HEK293 (cell line): ENCODE results near the gene EPM2AIP1.

Experiments used
- GLIS1 ChIP-seq: fragments of 450-650 bp; formaldehyde crosslinking; IDR thresholded peaks from 2 replicates; pipeline ENCODE4 v1.5.1; 2016; ENCODE audit warnings: missing biosample characterization, missing genetic modification characterization
- IKZF3 ChIP-seq: fragments of 450-650 bp; IDR thresholded peaks from 2 replicates; pipeline ENCODE4 v1.5.0; 2018; ENCODE audit warnings: missing biosample characterization, mild to moderate bottlenecking, missing genetic modification characterization, moderate library complexity
- KLF10 ChIP-seq: fragments of 450-650 bp; IDR thresholded peaks from 2 replicates; pipeline ENCODE4 v1.5.1; 2018; ENCODE audit warnings: missing biosample characterization, mild to moderate bottlenecking, missing genetic modification characterization
- KLF8 ChIP-seq: fragments of 450-650 bp; formaldehyde crosslinking; IDR thresholded peaks from 2 replicates; pipeline ENCODE4 v1.5.1; 2016; ENCODE audit warnings: missing biosample characterization, missing genetic modification characterization
- SP3 ChIP-seq: fragments of 450-650 bp; formaldehyde crosslinking; IDR thresholded peaks from 2 replicates; pipeline ENCODE4 v1.5.1; 2016; ENCODE audit warnings: missing biosample characterization, missing genetic modification characterization
- SP7 ChIP-seq: fragments of 450-650 bp; formaldehyde crosslinking; IDR thresholded peaks from 2 replicates; pipeline ENCODE4 v1.5.1; 2016; ENCODE audit warnings: missing biosample characterization, missing genetic modification characterization
- YY1 ChIP-seq: fragments of 450-650 bp; formaldehyde crosslinking; IDR thresholded peaks from 2 replicates; pipeline ENCODE4 v1.5.1; 2018; ENCODE audit warnings: missing biosample characterization, missing genetic modification characterization
- ZBTB48 ChIP-seq: fragments of 450-650 bp; formaldehyde crosslinking; IDR thresholded peaks from 2 replicates; pipeline ENCODE4 v1.5.1; 2016; ENCODE audit warnings: missing biosample characterization, missing genetic modification characterization
- ZEB2 ChIP-seq: fragments of 450-650 bp; formaldehyde crosslinking; IDR thresholded peaks from 2 replicates; pipeline ENCODE4 v1.5.1; 2016; ENCODE audit warnings: missing biosample characterization, missing genetic modification characterization
- ZNF132 ChIP-seq: fragments of 450-650 bp; formaldehyde crosslinking; IDR thresholded peaks from 2 replicates; pipeline ENCODE4 v1.5.1; 2017; ENCODE audit warnings: missing biosample characterization, missing genetic modification characterization, borderline replicate concordance
- ZNF155 ChIP-seq: fragments of 450-650 bp; formaldehyde crosslinking; IDR thresholded peaks from 2 replicates; pipeline ENCODE4 v1.5.1; 2016; ENCODE audit warnings: missing biosample characterization, missing genetic modification characterization
- ZNF157 ChIP-seq: fragments of 450-650 bp; formaldehyde crosslinking; IDR thresholded peaks from 2 replicates; pipeline ENCODE4 v1.5.1; 2016; ENCODE audit warnings: missing biosample characterization, missing genetic modification characterization
- ZNF214 ChIP-seq: fragments of 450-650 bp; formaldehyde crosslinking; IDR thresholded peaks from 2 replicates; pipeline ENCODE4 v1.5.1; 2017; ENCODE audit warnings: missing biosample characterization, mild to moderate bottlenecking, missing genetic modification characterization, borderline replicate concordance
- ZNF266 ChIP-seq: fragments of 450-650 bp; formaldehyde crosslinking; IDR thresholded peaks from 2 replicates; pipeline ENCODE4 v1.5.1; 2016; ENCODE audit warnings: missing biosample characterization, missing genetic modification characterization, low read depth
- ZNF335 ChIP-seq: fragments of 450-650 bp; formaldehyde crosslinking; conservative IDR thresholded peaks from 2 replicates; pipeline ENCODE4 v1.5.1; 2016; ENCODE audit warnings: missing biosample characterization, missing genetic modification characterization
- ZNF416 ChIP-seq: fragments of 450-650 bp; formaldehyde crosslinking; IDR thresholded peaks from 2 replicates; pipeline ENCODE4 v1.5.1; 2016; ENCODE audit warnings: missing biosample characterization, missing genetic modification characterization
- ZNF423 ChIP-seq: fragments of 450-650 bp; formaldehyde crosslinking; IDR thresholded peaks from 2 replicates; pipeline ENCODE4 v1.5.1; 2016; ENCODE audit warnings: missing biosample characterization, missing genetic modification characterization
- ZNF426 ChIP-seq: fragments of 450-650 bp; formaldehyde crosslinking; IDR thresholded peaks from 2 replicates; pipeline ENCODE4 v1.5.1; 2017; ENCODE audit warnings: missing biosample characterization, missing genetic modification characterization, mild to moderate bottlenecking, inconsistent platforms, moderate library complexity
- ZNF48 ChIP-seq: fragments of 450-650 bp; formaldehyde crosslinking; IDR thresholded peaks from 2 replicates; pipeline ENCODE4 v1.5.1; 2016; ENCODE audit warnings: missing biosample characterization, missing genetic modification characterization
- ZNF558 ChIP-seq: fragments of 450-650 bp; formaldehyde crosslinking; IDR thresholded peaks from 2 replicates; pipeline ENCODE4 v1.5.1; 2016; ENCODE audit warnings: missing biosample characterization, missing genetic modification characterization
- ZNF776 ChIP-seq: fragments of 450-650 bp; formaldehyde crosslinking; IDR thresholded peaks from 2 replicates; pipeline ENCODE4 v1.5.0; 2017; ENCODE audit warnings: missing biosample characterization, missing genetic modification characterization, borderline replicate concordance
- ZXDB ChIP-seq: fragments of 450-650 bp; formaldehyde crosslinking; IDR thresholded peaks from 2 replicates; pipeline ENCODE4 v1.5.1; 2016; ENCODE audit warnings: missing biosample characterization, missing genetic modification characterization
- TF ChIP-seq, protein P1 (sequence below): fragments of 450-650 bp; formaldehyde crosslinking; IDR thresholded peaks from 2 replicates; pipeline ENCODE4 v1.5.1; 2016; ENCODE audit warnings: missing biosample characterization, missing genetic modification characterization
- TF ChIP-seq, protein P2 (sequence below): fragments of 450-650 bp; formaldehyde crosslinking; IDR thresholded peaks from 2 replicates; pipeline ENCODE4 v1.5.1; 2017; ENCODE audit warnings: missing biosample characterization, missing genetic modification characterization
- TF ChIP-seq, protein P3 (sequence below): fragments of 450-650 bp; formaldehyde crosslinking; IDR thresholded peaks from 2 replicates; pipeline ENCODE4 v1.5.1; 2017; ENCODE audit warnings: missing biosample characterization, missing genetic modification characterization
- TF ChIP-seq, protein P4 (sequence below): fragments of 450-650 bp; formaldehyde crosslinking; IDR thresholded peaks from 2 replicates; pipeline ENCODE4 v1.5.1; 2016; ENCODE audit warnings: missing biosample characterization, missing genetic modification characterization, low read depth
- TF ChIP-seq, protein P5 (sequence below): fragments of 450-650 bp; formaldehyde crosslinking; IDR thresholded peaks from 2 replicates; pipeline ENCODE4; 2016; ENCODE audit warnings: missing biosample characterization, missing genetic modification characterization

Gene EPM2AIP1

DNA sequence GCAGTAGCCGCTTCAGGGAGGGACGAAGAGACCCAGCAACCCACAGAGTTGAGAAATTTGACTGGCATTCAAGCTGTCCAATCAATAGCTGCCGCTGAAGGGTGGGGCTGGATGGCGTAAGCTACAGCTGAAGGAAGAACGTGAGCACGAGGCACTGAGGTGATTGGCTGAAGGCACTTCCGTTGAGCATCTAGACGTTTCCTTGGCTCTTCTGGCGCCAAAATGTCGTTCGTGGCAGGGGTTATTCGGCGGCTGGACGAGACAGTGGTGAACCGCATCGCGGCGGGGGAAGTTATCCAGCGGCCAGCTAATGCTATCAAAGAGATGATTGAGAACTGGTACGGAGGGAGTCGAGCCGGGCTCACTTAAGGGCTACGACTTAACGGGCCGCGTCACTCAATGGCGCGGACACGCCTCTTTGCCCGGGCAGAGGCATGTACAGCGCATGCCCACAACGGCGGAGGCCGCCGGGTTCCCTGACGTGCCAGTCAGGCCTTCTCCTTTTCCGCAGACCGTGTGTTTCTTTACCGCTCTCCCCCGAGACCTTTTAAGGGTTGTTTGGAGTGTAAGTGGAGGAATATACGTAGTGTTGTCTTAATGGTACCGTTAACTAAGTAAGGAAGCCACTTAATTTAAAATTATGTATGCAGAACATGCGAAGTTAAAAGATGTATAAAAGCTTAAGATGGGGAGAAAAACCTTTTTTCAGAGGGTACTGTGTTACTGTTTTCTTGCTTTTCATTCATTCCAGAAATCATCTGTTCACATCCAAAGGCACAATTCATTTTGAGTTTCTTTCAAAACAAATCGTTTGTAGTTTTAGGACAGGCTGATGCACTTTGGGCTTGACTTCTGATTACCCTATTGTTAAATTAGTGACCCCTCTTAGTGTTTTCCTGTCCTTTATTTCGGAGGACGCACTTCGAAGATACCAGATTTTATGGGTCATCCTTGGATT, 674 bp upstream of the EPM2AIP1 start, which contains the start of gene MLH1 (continued):
- TF ChIP-seq ZNF266 (tag by site-specific recombination) (no peak), KLF10 (tag by site-specific recombination) (peak; percentile 98), ZXDB (peak; percentile 92), SP7 (tag by site-specific recombination) (peak; percentile 38), ZNF132 (no peak), ZNF48 (tag by site-specific recombination) (no peak), ZNF155 (tag by site-specific recombination) (no peak), ZEB2 (peak; percentile 57), YY1 (tag by site-specific recombination) (peak; percentile 99), ZNF214 (tag by site-specific recombination) (no peak), ZNF776 (tag by site-specific recombination) (no peak), KLF8 (tag by site-specific recombination) (peak; percentile 76), ZNF558 (tag by site-specific recombination) (no peak), ZNF426 (tag by site-specific recombination) (no peak), GLIS1 (tag by site-specific recombination) (peak; percentile 30; the same call in 1 of the 2 replicates), ZNF416 (tag by site-specific recombination) (no peak), ZNF423 (no peak), ZNF157 (tag by site-specific recombination) (no peak), IKZF3 (tag by site-specific recombination) (no peak), SP3 (tag by site-specific recombination) (peak; percentile 88), ZBTB48 (peak; percentile 63; the same call in 1 of the 2 replicates), ZNF335 (peak; percentile 76)
- TF ChIP-seq, protein P1, sequence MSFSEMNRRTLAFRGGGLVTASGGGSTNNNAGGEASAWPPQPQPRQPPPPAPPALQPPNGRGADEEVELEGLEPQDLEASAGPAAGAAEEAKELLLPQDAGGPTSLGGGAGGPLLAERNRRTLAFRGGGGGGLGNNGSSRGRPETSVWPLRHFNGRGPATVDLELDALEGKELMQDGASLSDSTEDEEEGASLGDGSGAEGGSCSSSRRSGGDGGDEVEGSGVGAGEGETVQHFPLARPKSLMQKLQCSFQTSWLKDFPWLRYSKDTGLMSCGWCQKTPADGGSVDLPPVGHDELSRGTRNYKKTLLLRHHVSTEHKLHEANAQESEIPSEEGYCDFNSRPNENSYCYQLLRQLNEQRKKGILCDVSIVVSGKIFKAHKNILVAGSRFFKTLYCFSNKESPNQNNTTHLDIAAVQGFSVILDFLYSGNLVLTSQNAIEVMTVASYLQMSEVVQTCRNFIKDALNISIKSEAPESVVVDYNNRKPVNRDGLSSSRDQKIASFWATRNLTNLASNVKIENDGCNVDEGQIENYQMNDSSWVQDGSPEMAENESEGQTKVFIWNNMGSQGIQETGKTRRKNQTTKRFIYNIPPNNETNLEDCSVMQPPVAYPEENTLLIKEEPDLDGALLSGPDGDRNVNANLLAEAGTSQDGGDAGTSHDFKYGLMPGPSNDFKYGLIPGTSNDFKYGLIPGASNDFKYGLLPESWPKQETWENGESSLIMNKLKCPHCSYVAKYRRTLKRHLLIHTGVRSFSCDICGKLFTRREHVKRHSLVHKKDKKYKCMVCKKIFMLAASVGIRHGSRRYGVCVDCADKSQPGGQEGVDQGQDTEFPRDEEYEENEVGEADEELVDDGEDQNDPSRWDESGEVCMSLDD (tag by site-specific recombination) = no peak
- TF ChIP-seq, protein P2, sequence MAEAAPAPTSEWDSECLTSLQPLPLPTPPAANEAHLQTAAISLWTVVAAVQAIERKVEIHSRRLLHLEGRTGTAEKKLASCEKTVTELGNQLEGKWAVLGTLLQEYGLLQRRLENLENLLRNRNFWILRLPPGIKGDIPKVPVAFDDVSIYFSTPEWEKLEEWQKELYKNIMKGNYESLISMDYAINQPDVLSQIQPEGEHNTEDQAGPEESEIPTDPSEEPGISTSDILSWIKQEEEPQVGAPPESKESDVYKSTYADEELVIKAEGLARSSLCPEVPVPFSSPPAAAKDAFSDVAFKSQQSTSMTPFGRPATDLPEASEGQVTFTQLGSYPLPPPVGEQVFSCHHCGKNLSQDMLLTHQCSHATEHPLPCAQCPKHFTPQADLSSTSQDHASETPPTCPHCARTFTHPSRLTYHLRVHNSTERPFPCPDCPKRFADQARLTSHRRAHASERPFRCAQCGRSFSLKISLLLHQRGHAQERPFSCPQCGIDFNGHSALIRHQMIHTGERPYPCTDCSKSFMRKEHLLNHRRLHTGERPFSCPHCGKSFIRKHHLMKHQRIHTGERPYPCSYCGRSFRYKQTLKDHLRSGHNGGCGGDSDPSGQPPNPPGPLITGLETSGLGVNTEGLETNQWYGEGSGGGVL = no peak
- TF ChIP-seq, protein P3, sequence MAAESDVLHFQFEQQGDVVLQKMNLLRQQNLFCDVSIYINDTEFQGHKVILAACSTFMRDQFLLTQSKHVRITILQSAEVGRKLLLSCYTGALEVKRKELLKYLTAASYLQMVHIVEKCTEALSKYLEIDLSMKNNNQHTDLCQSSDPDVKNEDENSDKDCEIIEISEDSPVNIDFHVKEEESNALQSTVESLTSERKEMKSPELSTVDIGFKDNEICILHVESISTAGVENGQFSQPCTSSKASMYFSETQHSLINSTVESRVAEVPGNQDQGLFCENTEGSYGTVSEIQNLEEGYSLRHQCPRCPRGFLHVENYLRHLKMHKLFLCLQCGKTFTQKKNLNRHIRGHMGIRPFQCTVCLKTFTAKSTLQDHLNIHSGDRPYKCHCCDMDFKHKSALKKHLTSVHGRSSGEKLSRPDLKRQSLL (tag by site-specific recombination) = peak; percentile 41; the same call in 1 of the 2 replicates
- TF ChIP-seq, protein P4, sequence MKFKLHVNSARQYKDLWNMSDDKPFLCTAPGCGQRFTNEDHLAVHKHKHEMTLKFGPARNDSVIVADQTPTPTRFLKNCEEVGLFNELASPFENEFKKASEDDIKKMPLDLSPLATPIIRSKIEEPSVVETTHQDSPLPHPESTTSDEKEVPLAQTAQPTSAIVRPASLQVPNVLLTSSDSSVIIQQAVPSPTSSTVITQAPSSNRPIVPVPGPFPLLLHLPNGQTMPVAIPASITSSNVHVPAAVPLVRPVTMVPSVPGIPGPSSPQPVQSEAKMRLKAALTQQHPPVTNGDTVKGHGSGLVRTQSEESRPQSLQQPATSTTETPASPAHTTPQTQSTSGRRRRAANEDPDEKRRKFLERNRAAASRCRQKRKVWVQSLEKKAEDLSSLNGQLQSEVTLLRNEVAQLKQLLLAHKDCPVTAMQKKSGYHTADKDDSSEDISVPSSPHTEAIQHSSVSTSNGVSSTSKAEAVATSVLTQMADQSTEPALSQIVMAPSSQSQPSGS (tag by site-specific recombination) = peak; percentile 58; the same call in 1 of the 2 replicates
- TF ChIP-seq, protein P5, sequence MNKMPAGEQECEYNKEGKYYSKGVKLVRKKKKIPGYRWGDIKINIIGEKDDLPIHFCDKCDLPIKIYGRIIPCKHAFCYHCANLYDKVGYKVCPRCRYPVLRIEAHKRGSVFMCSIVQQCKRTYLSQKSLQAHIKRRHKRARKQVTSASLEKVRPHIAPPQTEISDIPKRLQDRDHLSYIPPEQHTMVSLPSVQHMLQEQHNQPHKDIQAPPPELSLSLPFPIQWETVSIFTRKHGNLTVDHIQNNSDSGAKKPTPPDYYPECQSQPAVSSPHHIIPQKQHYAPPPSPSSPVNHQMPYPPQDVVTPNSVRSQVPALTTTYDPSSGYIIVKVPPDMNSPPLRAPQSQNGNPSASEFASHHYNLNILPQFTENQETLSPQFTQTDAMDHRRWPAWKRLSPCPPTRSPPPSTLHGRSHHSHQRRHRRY (tag by site-specific recombination) = no peak
